H1 (cell line): ENCODE results near the gene ARNT2. TPM values are rescaled to one million over a fixed set of nuclear protein-coding genes. Genes with fewer than 3 reads are reported as not detected.

Experiments used
- CTCF ChIA-PET: fragments of 300-600 bp; sonication (Branson Sonifier 250); formaldehyde crosslinking; loops from one replicate; lab custom pipeline; 2021; ENCODE audit not compliant: partially characterized antibody; lab: Charles Lee
- POLR2A ChIA-PET: fragments of 300-600 bp; sonication (Branson Sonifier 250); formaldehyde crosslinking; loops from one replicate; lab custom pipeline; 2021; ENCODE audit warnings: inconsistent platforms; ENCODE audit not compliant: partially characterized antibody; lab: Charles Lee
- DNase-seq, 2 experiments: peaks; one replicate each; pipeline versions ENCODE4 v3.0.0 to v3.0.0-alpha.2; 2010 to 2022; ENCODE audit warnings: low spot score in 2 of 2, low read depth in 1 of 2, mixed read lengths in 1 of 2
- FAIRE-seq: peaks from 2 replicates; lab custom pipeline; 2011; peaks lifted over from hg19 to GRCh38; lab: Jason Lieb, UNC
- H2AFZ ChIP-seq: 2 replicates; pipeline ENCODE4 v1.8.1; 2012; ENCODE audit warnings: low read length, inconsistent platforms
- H2AK5ac ChIP-seq: 2 replicates; pipeline ENCODE4 v1.6.1; 2013; ENCODE audit warnings: low read depth, low read length
- H2BK120ac ChIP-seq: replicated peaks from 2 replicates; pipeline ENCODE3; 2013; ENCODE audit warnings: low read depth, low read length, inconsistent platforms
- H2BK12ac ChIP-seq: 2 replicates; pipeline ENCODE4 v1.6.1; 2013; ENCODE audit warnings: low read depth, low read length
- H2BK15ac ChIP-seq: 2 replicates; pipeline ENCODE4 v1.6.1; 2013; ENCODE audit warnings: low read length
- H2BK20ac ChIP-seq: 2 replicates; pipeline ENCODE4 v1.6.1; 2013; ENCODE audit warnings: low read length
- H2BK5ac ChIP-seq: 2 replicates; pipeline ENCODE4 v1.6.1; 2013; ENCODE audit warnings: low read depth, low read length
- H3K14ac ChIP-seq: 2 replicates; pipeline ENCODE4 v1.6.1; 2013; ENCODE audit warnings: inconsistent platforms; ENCODE audit not compliant: insufficient read length
- H3K18ac ChIP-seq: 2 replicates; pipeline ENCODE4 v1.6.1; 2013; ENCODE audit warnings: low read length; ENCODE audit errors: extremely low read depth
- H3K23ac ChIP-seq: 2 replicates; pipeline ENCODE4 v1.6.1; 2013; ENCODE audit warnings: inconsistent platforms; ENCODE audit not compliant: insufficient read length
- H3K23me2 ChIP-seq: 2 replicates; pipeline ENCODE4 v1.6.1; 2013; ENCODE audit warnings: low read depth, low read length
- H3K27ac ChIP-seq: 2 replicates; pipeline ENCODE4 v1.6.1; 2011; ENCODE audit warnings: low read depth, low read length, inconsistent platforms
- H3K27me3 ChIP-seq, 4 experiments: replicated peaks in 1 of 4; 1 replicate in 1 of 4; 2 replicates in 3 of 4; pipeline versions ENCODE4 v1.6.1 to v1.8.1; 2011 to 2013; ENCODE audit warnings: low read length in 3 of 4, mild to moderate bottlenecking in 3 of 4, inconsistent platforms in 2 of 4, mixed read lengths in 2 of 4, moderate library complexity in 1 of 4; ENCODE audit not compliant: control insufficient read depth in 3 of 4, insufficient read depth in 3 of 4; ENCODE audit errors: extremely low read depth in 1 of 4
- H3K36me3 ChIP-seq, 4 experiments: 2 replicates each; pipeline versions ENCODE4 v1.6.1 to v1.8.1; 2011 to 2013; ENCODE audit warnings: mild to moderate bottlenecking in 4 of 4, low read length in 3 of 4, moderate library complexity in 2 of 4, control low read depth in 1 of 4, inconsistent platforms in 1 of 4; ENCODE audit not compliant: insufficient read depth in 4 of 4, control insufficient read depth in 2 of 4
- H3K4ac ChIP-seq: replicated peaks from 2 replicates; pipeline ENCODE3; 2013; ENCODE audit warnings: low read length, low read depth, mixed read lengths, inconsistent platforms; ENCODE audit not compliant: insufficient read length
- H3K4me1 ChIP-seq, 4 experiments: replicated peaks in 1 of 4; 1 replicate in 1 of 4; 2 replicates in 3 of 4; pipeline versions ENCODE4 v1.6.1 to v1.8.1; 2011 to 2013; ENCODE audit warnings: low read length in 3 of 4, inconsistent platforms in 2 of 4, mixed read lengths in 1 of 4; ENCODE audit not compliant: insufficient read depth in 4 of 4, control insufficient read depth in 3 of 4
- H3K4me2 ChIP-seq, 2 experiments: 2 replicates each; pipeline versions ENCODE4 v1.6.1 to v1.8.1; 2011 to 2013; ENCODE audit warnings: low read depth in 2 of 2, low read length in 2 of 2, control low read depth in 1 of 2, inconsistent platforms in 1 of 2, mild to moderate bottlenecking in 1 of 2; ENCODE audit not compliant: insufficient read depth in 1 of 2
- H3K4me3 ChIP-seq, 4 experiments: fragments of 200-600, 300-600 bp in 1 of 4; sonication (generic), shearing (Covaris generic), sonication (Bioruptor Twin) in 1 of 4; 2 replicates each; pipeline versions ENCODE4 v1.5.1 to v1.8.1; 2011 to 2016; ENCODE audit warnings: low read length in 4 of 4, low read depth in 3 of 4, control low read depth in 2 of 4, inconsistent platforms in 2 of 4, mild to moderate bottlenecking in 2 of 4, mixed read lengths in 1 of 4, moderate library complexity in 1 of 4; ENCODE audit not compliant: insufficient read depth in 2 of 4; ENCODE audit errors: extremely low read depth in 1 of 4
- H3K56ac ChIP-seq: replicated peaks from 2 replicates; pipeline ENCODE3; 2013; ENCODE audit warnings: low read depth, mild to moderate bottlenecking, mixed read lengths, low read length, inconsistent platforms; ENCODE audit not compliant: insufficient read length
- H3K79me1 ChIP-seq: 2 replicates; pipeline ENCODE4 v1.6.1; 2013; ENCODE audit warnings: low read depth, low read length, control low read depth
- H3K79me2 ChIP-seq, 2 experiments: 2 replicates each; pipeline versions ENCODE4 v1.6.1 to v1.8.1; 2012 to 2013; ENCODE audit warnings: low read length in 2 of 2, mild to moderate bottlenecking in 2 of 2, inconsistent platforms in 1 of 2; ENCODE audit not compliant: insufficient read depth in 2 of 2, control insufficient read depth in 1 of 2
- H3K9ac ChIP-seq, 4 experiments: replicated peaks in 1 of 4; 1 replicate in 1 of 4; 2 replicates in 3 of 4; pipeline versions ENCODE4 v1.6.1 to v1.8.1; 2011 to 2013; ENCODE audit warnings: low read depth in 3 of 4, low read length in 3 of 4, control low read depth in 2 of 4, mild to moderate bottlenecking in 2 of 4, moderate library complexity in 2 of 4, inconsistent platforms in 1 of 4; ENCODE audit errors: extremely low read depth in 1 of 4
- H3K9me3 ChIP-seq, 2 experiments: 2 replicates each; pipeline versions ENCODE4 v1.6.1 to v1.8.1; 2012 to 2013; ENCODE audit warnings: mild to moderate bottlenecking in 2 of 2, moderate library complexity in 2 of 2, control low read depth in 1 of 2, inconsistent platforms in 1 of 2, low read depth in 1 of 2, low read length in 1 of 2, mixed read lengths in 1 of 2; ENCODE audit not compliant: insufficient read depth in 2 of 2
- H4K20me1 ChIP-seq, 2 experiments: replicated peaks in 1 of 2; 2 replicates each; pipeline versions ENCODE3 to v1.8.1; 2011 to 2013; ENCODE audit warnings: inconsistent platforms in 2 of 2, low read length in 2 of 2, mild to moderate bottlenecking in 1 of 2; ENCODE audit not compliant: insufficient read depth in 2 of 2, control insufficient read depth in 1 of 2
- H4K5ac ChIP-seq: 2 replicates; pipeline ENCODE4 v1.6.1; 2013; ENCODE audit warnings: low read length, low read depth, mixed read lengths, inconsistent platforms; ENCODE audit not compliant: insufficient read length
- H4K8ac ChIP-seq: 2 replicates; pipeline ENCODE4 v1.8.0; 2013; ENCODE audit warnings: mild to moderate bottlenecking, moderate library complexity, low read length, inconsistent platforms; ENCODE audit not compliant: insufficient read depth; ENCODE audit errors: extremely low read depth
- H4K91ac ChIP-seq: replicated peaks from 2 replicates; pipeline ENCODE3; 2013; ENCODE audit warnings: low read length, mixed read lengths, inconsistent platforms; ENCODE audit not compliant: insufficient read length
- CBX8 ChIP-seq: fragments of 300-800, 300-1000 bp; sonication (generic); IDR thresholded peaks from 2 replicates; pipeline ENCODE4 v1.7.1; 2016; ENCODE audit warnings: low read depth, low read length, borderline replicate concordance
- CEBPB ChIP-seq: IDR thresholded peaks from 2 replicates; pipeline ENCODE4 v1.6.1; 2012; ENCODE audit warnings: low read depth, low read length
- E2F6 ChIP-seq: IDR thresholded peaks from 2 replicates; pipeline ENCODE4 v1.6.1; 2012; ENCODE audit warnings: inconsistent platforms
- HDAC2 ChIP-seq, 2 experiments: fragments of 300-600 bp in 1 of 2; sonication (generic) in 1 of 2; IDR thresholded peaks; 2 replicates each; pipeline ENCODE4 v1.6.1; 2011 to 2012; ENCODE audit warnings: low read depth in 2 of 2, low read length in 2 of 2, mild to moderate bottlenecking in 2 of 2, moderate library complexity in 2 of 2, borderline replicate concordance in 1 of 2, inconsistent platforms in 1 of 2
- MAFK ChIP-seq: IDR thresholded peaks from 2 replicates; pipeline ENCODE4 v1.6.1; 2012; ENCODE audit warnings: low read depth, mild to moderate bottlenecking, improper control_type of control experiment, low read length
- MAX ChIP-seq: IDR thresholded peaks from 2 replicates; pipeline ENCODE4 v1.6.1; 2012; ENCODE audit warnings: inconsistent platforms
- PHF8 ChIP-seq: fragments of 200-600 bp; sonication (generic); conservative IDR thresholded peaks from 2 replicates; pipeline ENCODE4 v1.7.1; 2012; ENCODE audit warnings: low read depth, mild to moderate bottlenecking, inconsistent platforms, low read length, moderate library complexity
- RBBP5 ChIP-seq: IDR thresholded peaks from 2 replicates; pipeline ENCODE4 v1.7.1; 2012; ENCODE audit warnings: low read depth, mild to moderate bottlenecking, inconsistent platforms, low read length, moderate library complexity, borderline replicate concordance
- SIRT6 ChIP-seq: IDR thresholded peaks from one replicate; pipeline ENCODE4 v1.7.1; 2012; ENCODE audit warnings: low read length, inconsistent platforms
- SIX5 ChIP-seq: IDR thresholded peaks from 2 replicates; pipeline ENCODE4 v1.6.1; 2011; ENCODE audit warnings: mild to moderate bottlenecking, low read depth, low read length
- SRF ChIP-seq: IDR thresholded peaks from 2 replicates; pipeline ENCODE4 v1.6.1; 2011; ENCODE audit warnings: mild to moderate bottlenecking, low read depth, low read length, moderate library complexity
- ZNF274 ChIP-seq: IDR thresholded peaks from 2 replicates; pipeline ENCODE4 v1.7.0; 2012; ENCODE audit warnings: low read length, borderline replicate concordance; ENCODE audit errors: extremely low read depth
- whole genome bisulfite sequencing, 2 experiments: shearing (Covaris generic) in 1 of 2; methylation state at CpG; one replicate each; pipeline versions ENCODE4 v1.1.6 to v1.1.7; 2013 to 2015; ENCODE audit warnings: low lambda C conversion rate in 2 of 2, mixed read lengths in 2 of 2, inconsistent platforms in 1 of 2, low coverage in 1 of 2, missing lambda C conversion rate in 1 of 2; ENCODE audit not compliant: insufficient replicate concordance in 2 of 2, insufficient coverage in 1 of 2, insufficient read length in 1 of 2; ENCODE audit errors: extremely low coverage in 1 of 2, missing lambda C conversion rate in 1 of 2; 5-methylcytosine and 5-hydroxymethylcytosine counted together
- polyA plus RNA-seq, 7 experiments: library from polyadenylated mRNA; depleted of rRNA in 3 of 7; stranded (reverse) in 5 of 7; unstranded in 2 of 7; fragments of >200 nt in 5 of 7; fragments of 200-250 nt in 2 of 7; gene quantifications; 1 replicate in 5 of 7; 2 replicates in 1 of 7; 4 replicates in 1 of 7; pipeline versions ENCODE4 v1.2.1 to v1.2.3, GENCODE V29; 2011 to 2013; ENCODE audit warnings: missing spikeins in 2 of 7, mixed read lengths in 2 of 7
- total RNA-seq: library from RNA; stranded (reverse); fragmentation: NEBNext Ultra II Directional; extraction: Animal tissue kit (Norgen Biotek cat#: 25700); gene quantifications from 2 replicates; pipeline ENCODE4 v1.2.1, GENCODE V29; 2021

The ARNT2 gene
- total and polyA plus RNA-seq, 2 of the 8 experiments (the other 6 are each of a cell fraction or from before 2014, with no cell fraction given): 9.5 to 14.6 TPM

GRCh38 chr15:80494756-80495155, 90.6 kb downstream of the ARNT2 start:
- Histone ChIP-seq H2AFZ (no peak overlapping the region), H3K23ac (no peak overlapping the region), H3K27me3 (no peaks in the 10 kb centered on the region), H3K4me3 (no peak overlapping the region), H3K79me2 (no peaks in the 10 kb centered on the region), H3K9ac (no peak overlapping the region; a peak in 1 of 7 replicates), H3K18ac (no peak overlapping the region), H3K56ac (no peak overlapping the region), H2AK5ac (peak overlapping the region; percentile 43; the same call in 1 of the 2 replicates), H2BK12ac (no peak overlapping the region), H3K4me2 (no peak overlapping the region), H4K8ac (no peak overlapping the region), H3K36me3 (no peaks in the 10 kb centered on the region), H3K79me1 (no peaks in the 10 kb centered on the region), H3K4ac (no peak overlapping the region), H4K91ac (no peak overlapping the region), H2BK15ac (no peak overlapping the region), H2BK5ac (no peak overlapping the region; the same call in 1 of the 2 replicates), H3K9me3 (no peaks in the 10 kb centered on the region), H4K20me1 (no peaks in the 10 kb centered on the region), H3K14ac (no peak overlapping the region), H3K4me1 (peaks cover 0 to 7% (median under 1%) of the 10 kb centered on the region in 4 experiments; a peak in 2 of 7 replicates), H3K23me2 (no peaks in the 10 kb centered on the region), H3K27ac (no peak overlapping the region), H2BK120ac (no peak overlapping the region), H2BK20ac (0 out of 2 replicates have a peak overlapping the region, but pooled peaks have one; percentile 13), H4K5ac (no peak overlapping the region)
- WGBS, 2 experiments: 90% methylated on average over 3 of the region's 3 CpGs; no CpG with 5 or more reads in 1 of the 2 experiments
- DNase-seq (no peak), FAIRE-seq (no peak)
- POLR2A ChIA-PET: no interaction called here
- no peak for TF ChIP-seq MAX
- TF ChIP-seq CEBPB: no peak
- no peak for TF ChIP-seq MAFK
- no peak for TF ChIP-seq HDAC2 (IDR thresholded peaks at IDR 0.05; ENCODE audit: borderline replicate concordance in 1 of 2, low read depth in 2 of 2, low read length in 2 of 2)
- no peak for TF ChIP-seq E2F6
- no peak for TF ChIP-seq SRF
- TF ChIP-seq RBBP5: no peak
- no peak for TF ChIP-seq SIX5
- TF ChIP-seq CBX8: no peak
- TF ChIP-seq PHF8: no peak
- TF ChIP-seq ZNF274: no peak
- no peak for TF ChIP-seq SIRT6
- CTCF ChIA-PET: interaction anchor here (0.8 to 1.3 kb wide), 2 partner anchors 10 to 13 kb away, joined by 3 to 4 read pairs; no protein-coding TSS in a partner anchor
